ENCODE data around the gene P2RY11.

Gene P2RY11

GRCh38 chr19:10141479-10141878 lies 30.0 kb downstream of the P2RY11 start:
- DNase-seq (ENCODE audit: low spot score) = no peak

DNA sequence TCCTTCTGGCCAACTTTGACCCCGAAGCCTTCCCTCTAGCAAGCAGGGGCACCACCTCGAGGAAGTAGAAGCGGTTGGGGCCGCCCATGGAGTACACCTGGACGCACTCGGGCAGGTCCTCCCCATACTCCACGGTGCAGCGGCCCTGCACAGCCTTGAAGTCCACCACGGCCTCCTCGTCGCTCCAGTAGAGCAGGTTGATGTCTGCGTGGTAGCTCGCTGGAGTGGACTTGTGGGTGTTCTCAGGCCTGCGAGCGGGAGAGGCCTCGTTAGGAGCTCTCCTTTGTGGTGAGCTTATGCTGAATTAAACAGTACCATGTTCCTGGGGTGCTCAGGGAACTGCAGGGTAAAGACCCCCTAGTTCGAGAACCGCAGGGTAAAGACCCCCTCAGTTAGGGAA lies 30.5 kb downstream of the P2RY11 start:
- DNase-seq (ENCODE audit: low spot score) = no peak

DNA sequence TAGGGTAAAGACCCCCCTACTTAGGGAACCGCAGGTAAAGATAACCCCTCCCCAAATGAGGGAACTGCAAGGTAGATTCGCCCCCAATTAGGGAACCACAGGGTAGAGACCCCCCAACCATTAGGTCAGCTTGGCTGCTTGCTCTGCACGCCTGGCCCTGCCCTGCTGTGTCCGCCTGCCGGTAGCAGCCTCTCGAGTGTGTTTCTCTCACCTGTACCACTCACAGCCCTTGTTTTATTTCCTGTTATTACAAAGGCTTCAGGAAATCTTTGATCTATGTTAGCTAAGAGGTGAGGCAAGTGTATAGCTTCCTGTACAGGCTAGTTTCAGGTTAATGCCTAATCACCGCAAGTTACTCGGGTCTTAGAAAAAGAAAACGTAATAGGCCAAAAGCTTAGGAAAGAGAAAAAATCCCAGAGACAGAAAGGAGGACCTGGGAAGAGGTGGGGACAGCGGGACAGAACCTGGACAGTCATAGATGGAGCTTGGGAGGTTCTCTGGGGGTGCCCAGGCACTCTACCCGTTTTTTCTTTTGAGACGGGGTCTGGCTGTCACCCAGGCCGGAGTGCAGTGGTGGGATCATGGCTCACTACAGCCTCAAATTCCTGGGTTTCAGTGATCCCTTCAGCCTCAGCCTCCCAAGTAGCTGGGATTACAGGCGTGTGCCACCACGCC lies 31.3 kb downstream of the P2RY11 start:
- DNase-seq (ENCODE audit: low spot score) = no peak

DNA sequence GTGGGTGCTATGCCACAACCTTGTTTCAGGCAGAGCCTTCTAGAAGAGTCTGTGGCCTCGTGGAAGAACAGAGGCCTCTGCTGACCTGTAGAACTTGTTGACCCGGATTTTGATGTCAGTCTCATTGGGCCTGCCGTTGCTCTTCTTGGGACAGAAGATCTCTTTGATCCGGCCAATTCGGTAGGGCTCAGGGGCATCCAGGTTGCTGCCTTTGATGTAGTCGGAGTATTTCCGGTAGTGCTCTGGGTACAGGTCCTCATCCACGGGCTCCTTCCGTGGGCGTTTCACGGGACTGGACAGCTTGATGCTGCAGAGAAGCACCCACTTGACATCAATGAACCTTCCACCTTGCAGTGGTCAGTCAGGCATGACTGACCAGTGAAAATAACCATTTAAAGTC lies 32.2 kb downstream of the P2RY11 start:
- DNase-seq (ENCODE audit: low spot score) = no peak

GRCh38 chr19:10144361-10144760 lies 32.9 kb downstream of the P2RY11 start:
- DNase-seq (ENCODE audit: low spot score) = no peak

GRCh38 chr19:10145031-10145430 lies 33.5 kb downstream of the P2RY11 start:
- DNase-seq (ENCODE audit: low spot score) = no peak

GRCh38 chr19:10146142-10146541 lies 34.6 kb downstream of the P2RY11 start:
- no peak for DNase-seq (ENCODE audit: low spot score)

DNA sequence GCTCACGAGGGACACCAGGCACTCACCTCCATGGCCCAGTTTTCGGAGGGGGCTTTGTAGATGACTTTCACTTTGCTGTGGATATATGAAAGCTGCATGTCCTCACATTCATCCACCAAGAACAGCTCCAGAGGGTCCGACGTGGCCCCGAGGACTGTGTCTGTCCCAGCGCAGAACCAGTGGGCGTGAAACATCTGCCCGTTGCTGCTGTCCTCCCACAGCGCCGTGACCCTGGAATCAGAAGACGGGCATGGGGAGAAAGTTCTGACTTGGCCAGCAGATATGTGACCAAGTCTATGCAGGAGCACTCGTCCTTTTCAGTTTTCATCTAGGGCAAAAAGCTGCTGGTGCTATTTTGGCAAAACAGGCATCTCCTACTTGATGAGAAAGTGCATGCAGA lies 37.9 kb downstream of the P2RY11 start:
- DNase-seq (ENCODE audit: low spot score) = no peak

- no peak for DNase-seq (ENCODE audit: low spot score)
Observed at GRCh38 chr19:10151521-10151920, 40.0 kb downstream of the P2RY11 start.

DNA sequence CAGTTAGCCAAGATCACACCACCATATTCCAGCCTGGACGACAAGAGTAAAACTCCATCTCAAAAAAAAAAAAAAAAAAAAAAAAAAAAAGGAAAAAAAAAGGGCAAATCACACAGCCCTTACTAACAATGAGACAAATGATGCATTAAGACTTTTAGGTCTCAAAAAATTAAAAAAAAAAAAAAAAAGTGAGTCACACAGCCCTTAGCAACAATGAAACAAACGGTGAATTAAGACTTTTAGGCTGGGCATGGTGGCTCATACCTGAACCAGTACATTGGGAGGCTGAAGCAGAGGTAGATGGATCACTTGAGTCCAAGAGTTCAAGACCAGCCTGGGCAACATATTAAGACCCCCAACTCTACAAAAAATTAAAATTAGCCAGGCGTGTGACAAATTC lies 40.6 kb downstream of the P2RY11 start:
- no peak for DNase-seq (ENCODE audit: low spot score)

DNA sequence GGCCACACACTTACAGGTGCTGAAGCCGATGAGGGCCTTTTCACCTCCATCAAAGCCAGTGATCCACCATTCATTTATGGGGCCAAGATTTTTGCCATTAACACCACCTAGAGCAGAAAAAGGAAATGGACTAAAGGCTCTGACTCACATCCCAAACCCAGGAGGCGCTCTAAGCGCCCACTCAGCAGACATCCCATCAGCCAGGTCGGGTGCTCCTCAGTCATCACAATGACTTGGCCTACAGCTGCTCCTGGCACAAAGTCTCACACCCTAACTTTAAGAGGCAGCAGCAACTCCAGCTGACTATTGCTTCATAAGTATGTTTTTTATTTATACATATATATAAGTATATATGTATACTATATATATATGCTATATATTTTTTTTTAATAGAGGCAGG lies 44.3 kb downstream of the P2RY11 start:
- no peak for DNase-seq (ENCODE audit: low spot score)

DNA sequence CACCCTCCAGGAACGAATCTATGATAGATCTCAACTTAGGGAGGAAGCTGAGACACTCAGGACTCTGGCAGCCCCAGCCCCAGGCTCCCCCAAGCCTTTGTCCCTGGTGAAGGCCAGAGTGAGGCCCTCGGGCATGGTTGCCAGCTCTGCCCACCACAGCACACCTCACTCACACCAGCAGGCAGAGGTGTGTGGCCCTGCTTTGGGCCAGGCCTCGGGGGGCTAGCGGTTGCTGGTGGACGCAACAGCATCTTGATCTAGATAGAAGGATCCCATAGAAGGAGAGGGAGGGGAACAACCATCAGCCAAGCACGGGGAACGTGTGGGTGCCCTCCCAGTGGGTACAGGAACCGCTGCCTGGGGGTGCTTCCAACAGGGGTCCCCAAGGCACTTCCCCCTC lies 46.6 kb downstream of the P2RY11 start:
- DNase-seq (ENCODE audit: low spot score) = no peak

- no peak for DNase-seq (ENCODE audit: low spot score)
Observed at GRCh38 chr19:10158485-10158884, 47.0 kb downstream of the P2RY11 start.

DNA sequence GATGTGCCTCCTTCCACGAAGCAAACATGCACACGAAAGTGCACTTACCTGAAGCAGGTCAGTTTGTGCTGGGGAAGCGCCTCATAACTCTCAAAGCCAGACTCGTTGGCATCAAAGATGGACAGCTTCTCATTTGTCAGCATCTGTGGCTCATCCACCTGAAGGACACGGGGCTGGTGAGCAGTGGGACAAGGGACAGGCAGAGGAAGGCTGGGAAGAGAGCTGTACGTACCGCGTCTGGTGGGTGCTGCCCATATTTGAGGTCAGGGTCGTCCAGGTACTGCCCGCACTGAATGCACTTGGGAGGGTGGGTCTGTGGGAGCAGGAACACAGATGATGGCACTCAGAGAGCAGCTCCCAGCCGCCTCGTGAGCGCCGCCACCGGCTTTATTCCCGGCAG lies 48.1 kb downstream of the P2RY11 start:
- DNase-seq (ENCODE audit: low spot score) = no peak

DNA sequence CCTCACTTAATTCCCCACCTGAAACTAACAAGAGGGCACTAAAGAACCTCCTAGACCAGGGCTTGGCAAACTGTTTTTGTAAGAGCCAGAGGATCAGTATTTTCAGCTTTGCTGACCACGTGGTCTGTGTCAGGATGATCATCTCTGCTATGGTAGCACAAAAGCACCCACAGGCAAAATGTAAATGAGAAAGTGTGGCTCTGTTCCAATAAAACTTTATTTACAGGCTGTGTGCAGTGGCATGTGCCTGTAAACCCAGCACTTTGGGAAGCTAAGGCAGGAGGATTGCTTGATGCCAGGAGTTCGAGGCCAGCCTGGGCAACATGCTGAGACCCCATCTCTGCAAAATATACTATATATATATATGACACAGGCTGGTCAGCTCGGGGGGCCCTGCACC lies 52.0 kb downstream of the P2RY11 start:
- no peak for DNase-seq (ENCODE audit: low spot score)
